ENCODE data around the gene FETUB. TPM values are rescaled to one million over a fixed set of nuclear protein-coding genes. Genes with fewer than 3 reads are reported as not detected.

The FETUB gene
- total RNA-seq, 3 donors from 2014 or later (not counting 1 experiment from before 2014, with no cell fraction given), result not detected

DNA sequence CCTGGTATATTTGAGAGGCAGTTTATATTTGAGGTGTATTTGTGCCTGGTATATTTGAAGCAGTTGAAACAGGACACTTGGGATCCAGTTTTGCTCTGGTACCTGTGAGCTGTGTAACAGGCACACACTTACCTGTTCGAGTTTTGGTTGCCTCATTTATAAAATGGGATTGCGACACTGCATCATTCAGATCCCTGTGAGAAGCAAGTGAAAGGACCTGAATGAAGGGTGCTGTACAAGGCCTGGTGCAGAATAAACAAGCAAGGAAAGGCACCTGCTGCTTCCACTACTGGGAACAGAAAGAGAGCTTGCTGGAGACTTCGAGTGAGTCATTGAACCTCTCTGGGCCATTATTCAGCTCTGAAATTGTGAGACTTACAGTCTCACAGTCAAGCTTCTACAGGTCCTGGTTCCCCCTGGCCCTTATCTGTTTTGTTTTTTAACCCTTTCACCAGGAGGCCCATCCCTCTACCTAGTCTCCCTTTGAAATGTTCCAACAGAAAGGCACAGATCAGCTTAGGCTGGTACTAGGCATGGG lies 11.5 kb downstream of the FETUB start:
- Histone ChIP-seq H3K36me3 (ENCODE audit: control insufficient read depth, insufficient read depth, low read length) (no peaks in the 10 kb centered on the region), H3K9me3 (ENCODE audit: control insufficient read depth, insufficient read depth, low read length) (no peaks in the 10 kb centered on the region), H3K27me3 (ENCODE audit: control insufficient read depth, insufficient read depth, low read length) (no peaks in the 10 kb centered on the region), H3K4me1 (ENCODE audit: control insufficient read depth, insufficient read depth, low read length) (no peaks in the 10 kb centered on the region), H3K4me3 (ENCODE audit: low read length) (no peak overlapping the region), H3K27ac (ENCODE audit: low read length) (no peak overlapping the region)
- intact Hi-C loops (cut with micrococcal nuclease), result no loop called here
- no peaks in the 10 kb centered on the region for H3K36me3 Mint-ChIP-seq
- TF ChIP-seq CTCF (IDR thresholded peaks at IDR 0.05), result no peak
- H3K4me1 Mint-ChIP-seq, result no peaks in the 10 kb centered on the region
- peaks cover 3 to 13% of the 10 kb centered on the region in 2 donors for H3K27me3 Mint-ChIP-seq (ENCODE audit: low read depth in 2 of 2)
- DNase-seq (no peak), ATAC-seq (no peak)
- H3K4me3 Mint-ChIP-seq, result no peak overlapping the region
- no peaks in the 10 kb centered on the region for H3K9me3 Mint-ChIP-seq
- 83% methylated on average over 3 of the region's 3 CpGs for WGBS (ENCODE audit: insufficient coverage)
- H3K27ac Mint-ChIP-seq, result no peak overlapping the region

GRCh38 chr3:186653080-186653707 lies 13.0 kb downstream of the FETUB start:
- WGBS (ENCODE audit: insufficient coverage), result 65% methylated on average over 6 of the region's 7 CpGs
- Histone ChIP-seq H3K27ac (ENCODE audit: low read length) (no peak overlapping the region), H3K4me1 (ENCODE audit: control insufficient read depth, insufficient read depth, low read length) (no peaks in the 10 kb centered on the region), H3K36me3 (ENCODE audit: control insufficient read depth, insufficient read depth, low read length) (no peaks in the 10 kb centered on the region), H3K4me3 (ENCODE audit: low read length) (no peak overlapping the region), H3K9me3 (ENCODE audit: control insufficient read depth, insufficient read depth, low read length) (no peaks in the 10 kb centered on the region), H3K27me3 (ENCODE audit: control insufficient read depth, insufficient read depth, low read length) (no peaks in the 10 kb centered on the region)
- no peak for TF ChIP-seq CTCF (IDR thresholded peaks at IDR 0.05)
- DNase-seq (no peak), ATAC-seq (no peak)
- no peaks in the 10 kb centered on the region for H3K9me3 Mint-ChIP-seq
- H3K36me3 Mint-ChIP-seq, result no peaks in the 10 kb centered on the region
- intact Hi-C loops (cut with micrococcal nuclease), result no loop called here
- no peaks in the 10 kb centered on the region for H3K4me1 Mint-ChIP-seq
- H3K27me3 Mint-ChIP-seq (ENCODE audit: low read depth in 2 of 2), result peaks cover 7 to 11% of the 10 kb centered on the region in 2 donors
- H3K27ac Mint-ChIP-seq, result no peak overlapping the region
- no peak overlapping the region for H3K4me3 Mint-ChIP-seq

DNA sequence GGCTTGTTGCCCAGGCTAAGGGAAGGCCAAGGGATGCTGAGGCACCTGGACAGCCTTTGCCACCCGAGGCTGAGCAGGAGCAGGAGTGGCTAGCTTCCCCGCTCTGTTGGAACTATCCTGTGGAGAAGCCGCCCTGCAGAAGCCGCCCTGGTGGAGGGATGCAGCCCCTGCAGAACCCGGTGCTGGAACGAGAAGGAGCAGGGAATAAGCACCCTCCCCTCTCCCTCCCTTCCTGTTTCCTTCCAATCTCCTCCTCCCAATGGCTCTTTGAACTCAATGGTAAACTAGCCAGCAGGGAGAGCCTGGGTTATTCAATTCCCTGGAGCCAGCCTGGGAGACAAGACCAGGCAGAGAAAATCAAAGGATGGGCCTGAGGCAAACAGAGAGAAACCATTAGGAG lies 13.8 kb downstream of the FETUB start:
- no peak overlapping the region for H3K4me3 ChIP-seq (ENCODE audit: low read length)
- Mint-ChIP-seq H3K36me3 (no peaks in the 10 kb centered on the region), H3K4me1 (no peaks in the 10 kb centered on the region), H3K27me3 (ENCODE audit: low read depth in 2 of 2) (peaks cover 11 to 19% of the 10 kb centered on the region in 2 donors), H3K27ac (no peak overlapping the region), H3K9me3 (no peaks in the 10 kb centered on the region), H3K4me3 (no peak overlapping the region)
- TF ChIP-seq CTCF (IDR thresholded peaks at IDR 0.05), result no peak
- DNase-seq, result no peak
- H3K9me3 ChIP-seq (ENCODE audit: control insufficient read depth, insufficient read depth, low read length), result no peaks in the 10 kb centered on the region
- H3K4me1 ChIP-seq (ENCODE audit: control insufficient read depth, insufficient read depth, low read length), result no peaks in the 10 kb centered on the region
- no peaks in the 10 kb centered on the region for H3K27me3 ChIP-seq (ENCODE audit: control insufficient read depth, insufficient read depth, low read length)
- intact Hi-C loops (cut with micrococcal nuclease), result no loop called here
- ATAC-seq, result no peak
- no peak overlapping the region for H3K27ac ChIP-seq (ENCODE audit: low read length)
- WGBS (ENCODE audit: insufficient coverage), result 78% methylated on average over 6 of the region's 6 CpGs
- H3K36me3 ChIP-seq (ENCODE audit: control insufficient read depth, insufficient read depth, low read length), result no peaks in the 10 kb centered on the region

All from natural killer cell (primary cell).